Measurements from ENCODE around the gene TANC1. TPM values are rescaled to one million over a fixed set of nuclear protein-coding genes. Genes with fewer than 3 reads are reported as not detected.

The TANC1 gene
- total and polyA plus RNA-seq, 7 experiments from 2014 or later, result 0.13 to 0.39 (median 0.22) TPM; not detected in 1

DNA sequence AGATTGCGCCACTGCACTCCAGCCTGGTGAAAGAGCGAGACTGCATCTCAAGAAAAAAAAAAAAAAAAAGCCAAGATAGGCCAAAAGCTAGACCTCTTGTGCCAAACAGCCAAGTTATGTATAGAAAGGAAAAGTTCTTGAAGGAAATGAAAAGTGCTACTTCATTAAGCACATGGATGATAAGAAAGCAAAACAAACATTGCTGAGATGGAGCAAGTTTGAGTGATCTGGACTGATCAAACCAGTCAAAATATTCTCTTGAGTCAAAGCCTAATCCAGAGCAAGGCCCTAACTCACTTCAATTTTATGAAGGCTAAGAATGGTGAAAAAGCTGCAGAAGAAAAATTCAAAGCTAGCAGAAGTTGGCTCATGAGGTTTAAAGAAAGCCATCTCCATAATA is 28.1 kb upstream of the TANC1 start:
- Histone ChIP-seq H3K36me3 (ENCODE audit: control insufficient read depth in 2 of 3, insufficient read depth in 3 of 3, low read length in 3 of 3) (no peaks in the 10 kb centered on the region), H3K27ac (ENCODE audit: low read depth, low read length) (no peak overlapping the region), H3K9me3 (ENCODE audit: control insufficient read depth in 2 of 3, low read length in 3 of 3) (no peaks in the 10 kb centered on the region), H3K4me1 (ENCODE audit: control insufficient read depth in 2 of 2, insufficient read depth in 2 of 2, low read length in 2 of 2) (no peaks in the 10 kb centered on the region), H3K4me3 (ENCODE audit: low read length) (no peak overlapping the region), H3K27me3 (ENCODE audit: control insufficient read depth in 2 of 2, insufficient read depth in 2 of 2, low read length in 2 of 2) (no peaks in the 10 kb centered on the region)
- Mint-ChIP-seq H3K9me3 (peaks cover 0 to 4% (median 0%) of the 10 kb centered on the region in 11 donors), H3K27ac (no peak overlapping the region), H3K36me3 (peaks cover 0 to 3% (median 0%) of the 10 kb centered on the region in 5 donors), H3K4me1 (no peaks in the 10 kb centered on the region), H3K4me3 (no peak overlapping the region), H3K27me3 (peaks cover 0 to 18% (median 0%) of the 10 kb centered on the region in 5 donors)
- DNase-seq, result no peak
- intact Hi-C loops (cut with micrococcal nuclease), result no loop called here
- ChIA-PET CTCF (interaction anchor here (0.5 kb wide), 1 partner anchor 14 kb away, joined by 3 read pairs; no protein-coding TSS in a partner anchor), POLR2A (no interaction called here)
- ATAC-seq, result no peak

DNA sequence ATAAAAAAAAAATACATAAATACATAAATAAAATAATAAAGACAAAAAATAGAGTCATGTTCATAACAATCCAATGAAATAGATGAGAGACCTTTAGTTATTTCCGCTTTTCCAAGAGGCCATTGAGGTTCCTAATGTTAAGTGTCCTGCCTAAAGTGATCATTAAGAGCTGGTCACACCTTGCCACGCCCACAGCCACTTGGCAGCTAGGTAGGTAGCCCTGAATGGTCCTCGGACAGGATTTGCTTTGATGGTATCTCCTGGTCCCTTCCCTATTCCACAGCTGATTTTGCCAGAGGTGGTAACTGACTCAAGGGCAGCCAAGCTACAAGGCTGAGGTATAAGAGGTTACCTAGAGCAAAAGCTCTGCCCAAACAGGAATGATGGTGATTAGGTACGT is 24.5 kb upstream of the TANC1 start:
- no peak overlapping the region for H3K4me3 ChIP-seq (ENCODE audit: low read length)
- no peak overlapping the region for H3K4me3 Mint-ChIP-seq
- ChIA-PET CTCF (no interaction called here), POLR2A (no interaction called here)
- DNase-seq, result no peak
- H3K36me3 ChIP-seq (ENCODE audit: control insufficient read depth in 2 of 3, insufficient read depth in 3 of 3, low read length in 3 of 3), result no peaks in the 10 kb centered on the region
- H3K4me1 Mint-ChIP-seq, result no peaks in the 10 kb centered on the region
- H3K9me3 ChIP-seq (ENCODE audit: control insufficient read depth in 2 of 3, low read length in 3 of 3), result no peaks in the 10 kb centered on the region
- peaks cover 0 to 3% (median 0%) of the 10 kb centered on the region in 5 donors for H3K36me3 Mint-ChIP-seq
- no peak overlapping the region for H3K27ac Mint-ChIP-seq
- H3K4me1 ChIP-seq (ENCODE audit: control insufficient read depth in 2 of 2, insufficient read depth in 2 of 2, low read length in 2 of 2), result no peaks in the 10 kb centered on the region
- no peak for ATAC-seq
- peaks cover 0 to 3% (median 0%) of the 10 kb centered on the region in 5 donors for H3K27me3 Mint-ChIP-seq
- intact Hi-C loops (cut with micrococcal nuclease), result no loop called here
- no peaks in the 10 kb centered on the region for H3K9me3 Mint-ChIP-seq
- no peaks in the 10 kb centered on the region for H3K27me3 ChIP-seq (ENCODE audit: control insufficient read depth in 2 of 2, insufficient read depth in 2 of 2, low read length in 2 of 2)
- no peak overlapping the region for H3K27ac ChIP-seq (ENCODE audit: low read depth, low read length)

DNA sequence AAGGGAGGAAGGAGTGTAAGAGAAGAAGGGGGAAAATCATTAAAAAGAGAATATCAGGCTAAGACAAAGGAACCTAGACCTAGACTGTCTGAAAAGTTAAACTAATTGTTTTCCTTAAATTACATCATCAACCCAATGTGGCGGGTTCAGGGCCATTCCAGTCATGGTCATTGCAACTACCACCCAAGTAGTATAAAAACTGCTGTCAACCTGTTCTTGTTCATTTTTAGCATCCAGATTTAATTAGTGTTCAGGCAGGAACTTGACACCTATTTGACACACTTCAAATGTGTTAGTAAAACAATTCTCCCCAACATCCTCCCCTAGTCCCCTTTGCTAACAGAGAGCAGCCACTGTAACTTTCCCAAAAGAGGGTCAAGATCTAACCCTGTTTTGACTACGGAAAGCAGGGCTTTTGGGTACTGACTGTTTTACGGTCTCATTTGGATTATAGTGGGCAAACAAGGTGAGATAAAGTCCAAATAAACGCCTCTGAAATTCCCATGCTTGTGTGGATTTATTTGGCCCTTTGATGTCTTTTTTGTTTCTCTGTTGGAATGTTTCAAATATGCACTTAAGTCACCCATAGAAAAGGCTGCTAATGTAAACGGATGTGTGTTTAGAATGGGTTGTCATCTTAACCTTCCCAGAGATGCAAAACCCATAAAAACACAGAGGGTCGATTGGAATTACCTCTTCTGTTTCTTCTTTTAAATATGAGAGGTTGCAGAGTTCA is 19.3 kb upstream of the TANC1 start:
- H3K27ac Mint-ChIP-seq, result no peak overlapping the region
- H3K4me3 Mint-ChIP-seq, result no peak overlapping the region
- DNase-seq, result no peak
- no peaks in the 10 kb centered on the region for H3K27me3 ChIP-seq (ENCODE audit: control insufficient read depth in 2 of 2, insufficient read depth in 2 of 2, low read length in 2 of 2)
- no peaks in the 10 kb centered on the region for H3K4me1 ChIP-seq (ENCODE audit: control insufficient read depth in 2 of 2, insufficient read depth in 2 of 2, low read length in 2 of 2)
- no peak overlapping the region for H3K27ac ChIP-seq (ENCODE audit: low read depth, low read length)
- ChIA-PET CTCF (no interaction called here), POLR2A (no interaction called here)
- ATAC-seq, result no peak
- H3K4me1 Mint-ChIP-seq, result peaks cover 0 to 6% (median 0%) of the 10 kb centered on the region in 7 donors
- H3K9me3 Mint-ChIP-seq, result no peaks in the 10 kb centered on the region
- no peaks in the 10 kb centered on the region for H3K9me3 ChIP-seq (ENCODE audit: control insufficient read depth in 2 of 3, low read length in 3 of 3)
- H3K27me3 Mint-ChIP-seq, result no peaks in the 10 kb centered on the region
- H3K4me3 ChIP-seq (ENCODE audit: low read length), result no peak overlapping the region
- H3K36me3 ChIP-seq (ENCODE audit: control insufficient read depth in 2 of 3, insufficient read depth in 3 of 3, low read length in 3 of 3), result no peaks in the 10 kb centered on the region
- H3K36me3 Mint-ChIP-seq, result no peaks in the 10 kb centered on the region
- intact Hi-C loops (cut with micrococcal nuclease), result no loop called here

DNA sequence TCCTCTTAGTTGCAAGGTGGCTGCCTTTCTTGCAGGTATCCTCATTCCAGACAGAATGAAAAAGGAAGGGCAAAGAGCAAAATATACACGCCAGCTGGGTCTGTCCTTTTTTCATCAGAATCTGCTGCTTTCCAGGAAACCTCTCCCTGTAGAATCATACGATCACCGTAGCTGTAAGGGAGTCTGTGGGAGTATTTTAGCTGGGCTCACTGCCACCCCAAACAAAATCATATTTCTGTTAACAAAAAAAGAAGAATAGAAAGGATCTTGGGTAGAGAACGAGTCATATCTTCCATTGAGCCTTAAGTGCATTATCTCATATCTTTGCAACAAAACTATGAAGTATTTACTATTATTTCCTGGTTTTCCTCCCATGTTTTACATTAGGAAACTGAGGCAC is 15.0 kb upstream of the TANC1 start:
- no peak overlapping the region for H3K4me3 ChIP-seq (ENCODE audit: low read length)
- Mint-ChIP-seq H3K36me3 (peaks cover 0 to 3% (median 0%) of the 10 kb centered on the region in 5 donors), H3K27me3 (peaks cover 0 to 12% (median 2%) of the 10 kb centered on the region in 5 donors), H3K27ac (no peak overlapping the region), H3K9me3 (peaks cover 0 to 4% (median 0%) of the 10 kb centered on the region in 11 donors), H3K4me3 (no peak overlapping the region), H3K4me1 (peaks cover 0 to 6% (median 0%) of the 10 kb centered on the region in 7 donors)
- H3K4me1 ChIP-seq (ENCODE audit: control insufficient read depth in 2 of 2, insufficient read depth in 2 of 2, low read length in 2 of 2), result no peaks in the 10 kb centered on the region
- CTCF ChIA-PET, result no interaction called here
- DNase-seq (no peak), ATAC-seq (no peak)
- H3K9me3 ChIP-seq (ENCODE audit: control insufficient read depth in 2 of 3, low read length in 3 of 3), result no peaks in the 10 kb centered on the region
- H3K36me3 ChIP-seq (ENCODE audit: control insufficient read depth in 2 of 3, insufficient read depth in 3 of 3, low read length in 3 of 3), result no peaks in the 10 kb centered on the region
- POLR2A ChIA-PET, result no interaction called here
- intact Hi-C loops (cut with micrococcal nuclease), result no loop called here
- H3K27ac ChIP-seq (ENCODE audit: low read depth, low read length), result no peak overlapping the region
- H3K27me3 ChIP-seq (ENCODE audit: control insufficient read depth in 2 of 2, insufficient read depth in 2 of 2, low read length in 2 of 2), result no peaks in the 10 kb centered on the region

DNA sequence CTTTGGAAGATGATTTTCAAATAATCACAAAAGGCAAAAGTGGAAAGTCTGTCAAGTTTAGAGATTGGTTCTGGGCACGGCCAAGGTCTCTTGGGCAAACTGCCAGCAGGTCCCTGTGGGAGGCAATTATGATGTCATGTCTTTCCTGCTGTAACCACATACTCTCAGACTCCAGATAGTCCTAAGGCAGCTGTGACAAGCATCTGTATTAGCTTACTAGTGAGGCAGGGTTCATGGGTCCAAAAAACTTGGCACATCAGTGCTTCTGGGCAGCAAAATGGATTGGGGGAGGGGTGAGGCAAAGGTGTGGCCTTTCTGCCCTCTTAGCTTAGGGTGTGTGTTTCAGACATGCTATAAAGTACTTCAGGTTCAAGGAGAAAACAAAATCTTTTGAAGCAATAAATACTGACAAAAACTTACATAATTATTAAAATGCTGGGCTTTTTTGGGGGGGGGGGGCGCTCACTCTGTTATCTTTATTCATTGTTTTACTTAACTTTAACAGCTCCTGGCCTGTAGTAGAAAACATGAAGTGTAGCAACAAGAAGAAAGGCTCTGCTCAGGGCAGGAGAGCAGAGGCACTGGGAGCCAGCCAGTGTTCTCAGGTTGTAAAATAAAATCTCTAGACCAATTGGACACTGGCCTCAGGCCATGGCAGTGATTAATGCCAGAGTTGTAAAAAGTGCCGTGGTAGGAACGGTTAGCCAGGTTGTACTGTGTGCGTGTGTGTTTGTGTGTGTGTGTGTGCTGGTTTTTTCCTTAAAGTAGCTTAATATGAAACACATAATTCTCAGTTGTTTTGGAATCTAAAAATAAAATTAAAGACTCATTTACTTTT is 14.3 kb upstream of the TANC1 start:
- ChIA-PET POLR2A (interaction anchor here (0.6 kb wide), 1 partner anchor 48 kb away, joined by 5 read pairs; no protein-coding TSS in a partner anchor), CTCF (interaction anchor here (0.9 kb wide), 1 partner anchor 14 kb away, joined by 3 read pairs; no protein-coding TSS in a partner anchor)
- no peak for ATAC-seq

DNA sequence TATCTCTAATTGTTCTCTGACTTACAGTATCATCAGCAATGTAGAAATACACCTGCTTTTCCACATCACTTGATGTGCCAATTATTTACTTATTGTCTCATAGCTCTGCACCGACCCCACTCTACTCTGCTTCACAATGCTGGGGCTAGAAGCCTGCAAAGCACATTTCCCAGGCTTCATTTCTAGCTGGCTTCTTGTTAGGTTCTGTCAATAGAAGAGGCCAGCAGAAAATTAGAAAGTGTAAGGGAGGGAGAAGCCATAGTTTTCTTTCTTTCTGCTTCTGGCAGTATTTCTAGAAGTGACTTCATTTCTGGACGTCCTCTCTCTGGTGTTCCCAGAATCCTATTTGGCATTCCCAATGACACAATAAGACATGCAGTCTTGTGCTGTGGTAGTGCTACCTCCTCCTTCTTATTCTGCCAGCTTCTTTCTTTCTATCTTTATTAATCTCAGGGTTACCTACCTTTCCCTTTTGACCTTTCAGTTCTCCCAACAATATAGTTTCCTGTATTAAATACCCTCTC is 12.5 kb upstream of the TANC1 start:
- Mint-ChIP-seq H3K4me1 (peaks cover 0 to 6% (median 0%) of the 10 kb centered on the region in 7 donors), H3K27me3 (peaks cover 0 to 13% (median 4%) of the 10 kb centered on the region in 5 donors), H3K4me3 (no peak overlapping the region), H3K9me3 (peaks cover 0 to 4% (median 0%) of the 10 kb centered on the region in 11 donors), H3K36me3 (peaks cover 0 to 3% (median 0%) of the 10 kb centered on the region in 5 donors), H3K27ac (no peak overlapping the region)
- no peak overlapping the region for H3K4me3 ChIP-seq (ENCODE audit: low read length)
- ChIA-PET CTCF (no interaction called here), POLR2A (no interaction called here)
- H3K36me3 ChIP-seq (ENCODE audit: control insufficient read depth in 2 of 3, insufficient read depth in 3 of 3, low read length in 3 of 3), result no peaks in the 10 kb centered on the region
- no peaks in the 10 kb centered on the region for H3K4me1 ChIP-seq (ENCODE audit: control insufficient read depth in 2 of 2, insufficient read depth in 2 of 2, low read length in 2 of 2)
- DNase-seq (no peak), ATAC-seq (no peak)
- no peaks in the 10 kb centered on the region for H3K9me3 ChIP-seq (ENCODE audit: control insufficient read depth in 2 of 3, low read length in 3 of 3)
- intact Hi-C loops (cut with micrococcal nuclease), result no loop called here
- no peaks in the 10 kb centered on the region for H3K27me3 ChIP-seq (ENCODE audit: control insufficient read depth in 2 of 2, insufficient read depth in 2 of 2, low read length in 2 of 2)
- H3K27ac ChIP-seq (ENCODE audit: low read depth, low read length), result no peak overlapping the region

More for the DNA sequence above, 14.3 kb upstream of the TANC1 start:
- peaks cover 0 to 6% (median 0%) of the 10 kb centered on the region in 7 donors for H3K4me1 Mint-ChIP-seq
- Histone ChIP-seq H3K27ac (ENCODE audit: low read depth, low read length) (no peak overlapping the region), H3K4me3 (ENCODE audit: low read length) (no peak overlapping the region), H3K9me3 (ENCODE audit: control insufficient read depth in 2 of 3, low read length in 3 of 3) (no peaks in the 10 kb centered on the region), H3K4me1 (ENCODE audit: control insufficient read depth in 2 of 2, insufficient read depth in 2 of 2, low read length in 2 of 2) (no peaks in the 10 kb centered on the region), H3K27me3 (ENCODE audit: control insufficient read depth in 2 of 2, insufficient read depth in 2 of 2, low read length in 2 of 2) (no peaks in the 10 kb centered on the region), H3K36me3 (ENCODE audit: control insufficient read depth in 2 of 3, insufficient read depth in 3 of 3, low read length in 3 of 3) (no peaks in the 10 kb centered on the region)
- H3K36me3 Mint-ChIP-seq, result peaks cover 0 to 3% (median 0%) of the 10 kb centered on the region in 5 donors
- peaks cover 0 to 13% (median 4%) of the 10 kb centered on the region in 5 donors for H3K27me3 Mint-ChIP-seq
- H3K27ac Mint-ChIP-seq, result no peak overlapping the region
- H3K9me3 Mint-ChIP-seq, result peaks cover 0 to 4% (median 0%) of the 10 kb centered on the region in 11 donors
- H3K4me3 Mint-ChIP-seq, result no peak overlapping the region
- DNase-seq, result no peak
- intact Hi-C loops (cut with micrococcal nuclease), result no loop called here

Data from naive thymus-derived CD4-positive, alpha-beta T cell (primary cell).